NCI-H1048 (cell line): ENCODE data around the gene COMMD3.
"Not testable (repeated sequence)": the region's sequence is repeated elsewhere in the genome, so short reads cannot be mapped to it uniquely, and the experiment has no call there.

Experiments
- DNase-seq: peaks from one replicate; lab custom pipeline; 2025; lab: John Stamatoyannopoulos, UW

Gene COMMD3

DNA sequence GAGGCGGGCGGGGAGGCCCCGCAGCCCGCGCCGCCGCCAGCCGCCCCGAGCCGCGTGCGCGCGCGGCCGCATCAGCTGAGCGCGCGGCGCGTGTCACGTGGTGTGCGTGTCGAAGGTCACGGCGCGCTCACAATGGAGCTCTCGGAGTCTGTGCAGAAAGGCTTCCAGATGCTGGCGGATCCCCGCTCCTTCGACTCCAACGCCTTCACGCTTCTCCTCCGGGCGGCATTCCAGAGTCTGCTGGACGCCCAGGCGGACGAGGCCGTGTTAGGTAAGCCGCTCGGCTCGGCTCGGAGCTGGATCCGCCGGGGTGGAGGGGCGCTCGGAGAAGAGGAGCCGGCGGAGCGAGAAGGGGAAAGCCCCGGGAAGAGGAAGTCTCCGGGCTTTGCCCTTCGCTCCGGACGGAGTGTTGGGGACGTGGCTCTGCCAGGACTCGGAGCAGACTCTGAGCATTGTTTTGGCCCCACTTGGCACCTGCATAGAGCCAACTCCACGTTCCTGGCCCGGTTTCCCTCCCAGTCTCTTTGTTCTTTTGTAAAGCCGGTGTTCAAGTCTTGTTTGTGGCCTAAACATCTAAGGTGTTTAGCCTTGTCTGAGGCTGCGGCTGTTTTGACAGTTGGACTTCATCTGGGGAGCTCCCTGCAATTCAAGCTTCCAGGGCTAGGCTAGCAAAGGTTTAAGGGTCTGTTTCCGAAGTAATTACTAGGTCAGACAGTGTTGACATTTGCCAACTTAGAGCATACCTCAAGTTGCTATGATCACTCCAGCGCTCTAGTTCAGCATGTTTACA is at the start of gene COMMD3:
Gene COMMD3 (plus strand): TSS at position 103 of the 790 bp plus-strand sequence. CDS start 30 bp downstream, at position 133.
- DNase-seq = peak; percentile 49

DNA sequence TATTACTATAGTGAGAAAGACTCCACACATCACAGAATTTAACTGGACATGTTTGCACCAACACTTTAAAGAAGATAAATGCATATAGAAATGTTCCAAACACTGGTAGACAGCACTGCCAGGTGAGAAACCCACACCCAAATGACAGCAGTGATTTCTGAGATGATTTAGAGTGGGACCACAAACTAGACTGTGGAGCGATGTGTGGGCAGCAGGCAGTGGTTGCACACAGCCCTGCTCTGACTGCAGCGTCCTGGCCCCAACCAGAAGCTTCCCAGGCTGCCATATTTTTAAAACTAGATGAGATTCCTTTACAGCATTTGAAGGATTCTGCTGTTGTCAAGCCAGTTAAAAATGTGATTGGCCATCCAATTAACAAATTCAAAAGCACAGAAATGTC is 47.7 kb upstream of the COMMD3 start:
- no peak for DNase-seq

DNA sequence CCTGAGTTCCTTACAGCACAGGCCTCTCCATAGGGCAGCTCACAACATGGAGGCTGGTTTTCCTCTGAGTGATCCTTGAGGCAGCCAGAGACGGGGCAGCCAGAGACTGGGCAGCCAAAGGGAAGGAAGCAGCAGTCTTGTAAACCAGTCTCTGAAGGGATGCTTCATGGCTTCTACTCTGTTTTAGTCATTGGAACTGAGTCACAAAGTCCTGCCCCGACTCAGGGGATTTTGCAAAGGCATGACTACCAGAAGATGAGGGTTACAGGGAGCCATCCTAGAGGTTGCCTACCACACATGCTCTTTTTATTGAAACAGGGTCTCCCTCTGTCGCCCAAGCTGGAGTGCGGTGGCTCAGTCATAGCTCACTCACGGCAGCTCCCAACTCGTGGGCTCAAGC is 44.4 kb upstream of the COMMD3 start:
- no peak for DNase-seq

DNA sequence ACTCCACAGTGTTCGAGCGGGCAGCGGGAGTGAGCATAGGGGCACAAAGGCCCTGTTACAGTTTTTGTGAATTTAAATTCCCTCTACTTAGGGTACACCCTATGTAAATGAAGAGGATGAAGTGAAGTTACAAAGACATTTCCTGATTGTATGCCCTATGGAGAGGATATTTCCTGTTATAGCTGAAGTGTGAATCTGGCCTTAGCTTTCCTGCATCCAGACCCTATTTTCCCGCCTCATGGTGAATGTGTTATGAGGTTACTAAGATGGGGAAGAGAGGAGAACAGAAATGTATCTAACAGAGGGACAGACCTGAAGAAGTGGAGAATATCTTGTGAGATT is 37.8 kb upstream of the COMMD3 start:
- DNase-seq = no peak

DNA sequence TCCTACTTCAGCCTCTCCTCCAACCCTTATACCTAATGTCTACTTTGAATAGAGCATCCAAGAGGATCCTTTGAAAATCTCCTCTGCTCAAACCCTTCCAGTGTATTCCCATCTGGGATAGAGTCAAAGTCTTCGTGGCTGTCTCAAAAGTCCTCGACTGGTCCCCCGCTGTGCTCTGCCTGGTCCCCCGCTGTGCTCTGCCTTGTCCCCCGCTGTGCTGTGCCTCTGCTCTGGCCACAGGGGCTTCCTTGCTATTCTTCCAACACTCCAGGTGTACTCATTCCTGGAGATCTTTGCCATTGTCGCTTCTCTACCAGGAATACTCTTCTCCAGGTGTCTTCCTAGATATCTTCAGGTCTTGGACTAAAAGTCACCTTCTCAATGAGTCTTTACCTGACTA is 36.1 kb upstream of the COMMD3 start:
- DNase-seq = no peak

DNA sequence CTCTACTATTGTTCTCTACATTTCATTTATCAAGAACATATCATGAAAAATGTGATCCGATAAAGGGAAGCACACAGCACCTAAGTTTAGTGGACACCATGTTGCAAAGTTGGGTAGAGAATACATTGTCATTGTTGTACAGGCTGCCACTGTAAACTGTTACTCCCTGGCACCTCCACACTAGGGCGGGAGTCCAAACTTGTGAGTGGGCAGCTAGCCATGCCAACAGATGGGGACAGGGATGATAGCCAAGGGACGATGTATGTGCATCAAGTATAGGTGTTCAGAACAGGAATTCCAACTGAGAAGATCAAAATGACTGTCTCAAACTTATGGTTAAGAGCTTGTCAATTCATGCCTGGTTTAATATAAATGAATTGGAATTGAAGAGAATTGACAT is 31.1 kb upstream of the COMMD3 start:
- DNase-seq = no peak

DNA sequence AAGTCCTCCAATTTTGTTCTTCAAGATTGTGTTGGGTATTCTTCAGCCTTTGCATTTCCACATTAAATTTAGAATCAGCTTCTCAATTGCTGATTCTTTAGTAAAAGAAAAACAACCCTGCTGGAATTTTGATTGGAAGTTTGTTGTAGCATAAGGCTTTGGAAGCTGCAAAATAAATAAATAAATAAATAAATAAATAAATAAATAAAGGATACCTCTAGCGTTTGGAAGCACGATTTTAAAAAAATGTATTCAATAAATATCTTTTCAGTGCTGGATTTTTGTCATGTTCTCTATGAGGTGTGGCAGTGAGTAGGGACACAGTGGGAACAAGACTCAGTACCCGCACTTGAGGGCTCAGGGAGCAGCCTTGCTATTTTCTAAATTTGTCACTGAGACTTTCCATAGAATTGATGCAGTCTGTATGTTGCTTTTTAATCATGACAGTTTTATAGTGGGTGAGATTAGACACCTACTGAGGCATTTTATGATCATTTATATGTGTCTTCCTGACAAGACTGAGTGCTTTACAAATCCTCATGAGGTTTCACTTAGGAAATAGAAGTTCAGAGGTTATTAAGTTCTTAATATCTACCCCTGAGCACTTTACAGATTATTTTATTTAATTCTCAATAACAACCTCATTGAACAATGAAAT is 22.3 kb upstream of the COMMD3 start:
- DNase-seq = no peak

DNA sequence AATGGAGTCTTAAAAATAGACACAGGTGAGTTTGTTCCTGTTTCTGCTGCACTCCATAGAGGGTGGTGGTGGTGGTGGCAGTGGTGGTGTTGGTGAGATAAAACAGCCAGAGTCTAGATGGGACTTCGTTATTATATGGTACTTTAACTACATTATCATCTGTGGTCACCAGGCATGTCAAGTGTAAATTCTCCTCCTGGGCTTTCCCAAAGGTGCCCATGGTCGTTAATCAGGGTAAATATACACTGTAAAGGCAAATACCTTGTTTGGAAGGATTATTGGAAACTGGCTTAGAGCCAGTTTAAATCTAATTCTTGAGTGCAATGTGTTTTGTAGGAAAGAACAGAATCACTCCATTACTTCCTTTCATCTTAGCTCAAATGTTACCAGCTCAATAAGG is 21.5 kb upstream of the COMMD3 start:
- DNase-seq = no peak

DNA sequence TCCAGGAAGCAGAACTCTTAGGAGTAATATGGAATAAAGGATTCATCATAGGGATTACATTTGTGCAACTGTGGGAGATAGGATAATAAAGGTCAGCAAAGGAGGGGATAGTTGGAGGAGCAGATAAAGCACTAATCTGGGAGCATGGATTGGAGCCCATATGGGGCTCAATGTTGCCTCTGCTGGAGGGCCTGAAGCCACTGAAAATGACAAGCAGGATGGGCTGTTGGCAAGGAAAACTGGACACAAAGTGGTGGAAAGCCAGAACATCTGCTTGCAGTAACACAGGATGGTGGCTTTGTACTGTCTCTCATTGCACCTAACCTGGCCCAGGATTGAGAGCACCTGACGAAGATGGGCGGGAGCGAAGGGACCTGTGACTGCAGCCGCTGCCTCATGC is 15.0 kb upstream of the COMMD3 start:
- no peak for DNase-seq

DNA sequence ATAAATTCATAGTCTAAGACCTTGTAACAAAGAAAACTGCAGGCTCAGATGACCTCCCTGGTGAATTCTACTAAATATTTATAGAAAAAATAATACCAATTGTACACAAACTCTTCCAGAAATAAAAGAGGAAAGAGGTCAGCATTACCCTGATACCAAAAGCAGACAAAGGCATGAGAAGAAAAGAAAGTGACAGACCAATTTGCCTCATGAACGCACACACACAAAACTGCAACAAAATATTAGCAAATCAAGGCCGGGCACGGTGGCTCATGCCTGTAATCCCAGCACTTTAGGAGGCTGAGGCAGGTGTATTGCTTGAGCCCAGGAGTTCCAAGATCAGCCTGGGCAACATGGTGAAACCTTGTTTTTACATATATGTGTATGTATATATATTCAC is 12.7 kb upstream of the COMMD3 start:
- DNase-seq = no peak

DNA sequence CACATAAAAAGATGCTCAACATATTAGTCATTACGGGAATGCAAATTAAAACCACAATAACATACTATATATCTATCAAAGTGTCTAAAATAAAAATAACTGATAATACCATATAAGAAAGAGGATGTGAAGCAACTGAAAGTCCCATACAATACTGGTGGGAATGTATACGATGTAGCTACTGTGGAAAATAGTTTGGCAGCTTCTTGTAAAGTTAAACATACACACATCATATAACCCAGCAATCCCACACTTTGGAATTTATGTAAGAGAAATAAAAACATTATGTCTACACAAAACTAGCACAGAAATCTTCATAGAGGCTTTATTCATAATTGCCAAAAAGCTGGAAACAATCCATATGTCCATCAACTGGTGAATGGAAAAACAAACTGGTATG is 10.5 kb upstream of the COMMD3 start:
- no peak for DNase-seq

DNA sequence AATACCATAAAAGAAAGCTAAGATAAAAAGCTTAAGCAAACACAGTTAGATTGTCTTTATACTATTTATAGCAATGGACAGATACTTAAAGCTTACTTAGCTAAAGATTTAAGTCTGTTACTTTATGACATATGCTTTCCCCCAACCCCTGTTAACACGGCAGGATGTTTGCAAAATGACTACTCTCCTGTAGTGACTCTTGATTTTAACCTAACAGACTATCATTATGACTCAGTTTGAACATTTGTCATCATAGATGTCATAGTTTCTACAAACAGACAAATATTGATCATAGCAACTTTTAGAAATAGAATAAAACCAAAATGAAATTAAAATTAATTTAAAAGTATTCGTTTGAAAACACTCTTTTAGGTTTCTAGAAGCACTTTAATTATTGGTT is 7.8 kb upstream of the COMMD3 start:
- no peak for DNase-seq

DNA sequence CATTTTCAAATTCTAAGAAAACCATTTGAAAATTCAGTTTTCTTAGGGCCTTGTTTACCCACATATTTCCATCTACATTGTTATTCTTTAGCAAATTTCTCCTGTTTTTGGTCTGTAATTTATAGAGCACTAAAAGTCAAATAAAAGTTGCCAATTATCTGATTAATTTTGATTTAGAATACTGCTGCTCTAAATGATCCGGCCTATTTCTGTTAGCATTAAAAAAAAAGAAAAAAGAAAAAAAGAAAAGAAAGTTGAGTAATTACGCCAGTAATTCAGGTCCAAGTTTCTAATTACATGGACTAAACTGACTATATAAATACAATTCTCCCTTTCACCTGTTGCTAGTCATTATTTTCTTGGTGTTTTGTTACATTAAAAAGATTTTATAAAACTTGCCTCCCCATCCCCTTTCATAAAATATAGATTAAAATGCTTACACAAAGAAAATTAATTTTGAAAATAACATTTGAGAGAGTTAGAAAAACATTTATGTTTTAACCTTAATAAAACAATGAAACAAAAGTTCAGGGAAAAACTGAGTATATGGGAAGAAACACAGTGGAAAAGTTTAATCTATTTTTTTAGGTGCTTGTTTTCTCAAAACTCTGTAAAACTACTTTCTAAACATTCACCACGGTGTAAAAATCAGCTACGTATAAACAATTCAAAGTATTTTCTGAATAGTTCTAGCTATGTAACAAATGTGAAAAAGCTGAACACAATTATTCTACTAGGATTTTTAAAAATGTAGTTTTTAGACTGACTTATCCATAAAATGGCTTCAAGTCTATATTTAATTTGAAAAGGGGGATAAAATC is 6.8 kb upstream of the COMMD3 start:
- no peak for DNase-seq

DNA sequence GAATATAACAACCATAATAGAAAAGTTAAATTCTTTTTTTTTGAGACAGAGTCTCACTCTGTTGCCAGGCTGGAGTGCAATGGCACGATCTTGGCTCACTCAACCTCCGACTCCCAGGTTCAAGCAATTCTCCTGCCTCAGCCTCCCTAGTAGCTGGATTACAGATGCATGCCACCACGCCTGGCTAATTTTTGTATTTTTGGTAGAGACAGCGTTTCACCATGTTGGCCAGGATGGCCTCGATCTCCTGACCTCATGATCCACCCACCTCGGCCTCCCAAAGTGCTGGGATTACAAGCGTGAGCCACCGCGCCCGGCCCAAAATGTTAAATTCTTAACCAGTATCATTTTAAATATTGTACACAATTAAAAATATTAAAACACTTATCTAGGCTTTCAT is 6.2 kb upstream of the COMMD3 start:
- DNase-seq = not testable (repeated sequence)

DNA sequence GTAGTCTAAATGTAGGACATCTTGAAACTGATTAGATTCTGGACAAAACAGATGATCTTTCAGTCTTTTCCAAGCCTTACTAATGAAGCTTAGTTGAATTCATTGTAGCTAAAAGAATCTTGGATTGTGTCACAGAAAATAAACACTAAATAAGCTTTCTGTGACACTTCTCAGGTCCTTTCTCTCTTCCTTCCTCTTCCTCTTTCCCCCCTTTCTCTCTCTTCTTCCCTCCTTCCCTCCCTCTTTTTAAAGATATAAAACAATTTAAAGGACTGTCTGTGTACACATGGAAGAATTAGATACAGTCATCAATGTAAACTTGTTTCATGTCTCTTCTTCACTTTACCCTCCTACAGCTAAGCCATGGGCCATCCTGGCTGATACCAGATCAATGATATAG is 5.3 kb upstream of the COMMD3 start:
- no peak for DNase-seq

DNA sequence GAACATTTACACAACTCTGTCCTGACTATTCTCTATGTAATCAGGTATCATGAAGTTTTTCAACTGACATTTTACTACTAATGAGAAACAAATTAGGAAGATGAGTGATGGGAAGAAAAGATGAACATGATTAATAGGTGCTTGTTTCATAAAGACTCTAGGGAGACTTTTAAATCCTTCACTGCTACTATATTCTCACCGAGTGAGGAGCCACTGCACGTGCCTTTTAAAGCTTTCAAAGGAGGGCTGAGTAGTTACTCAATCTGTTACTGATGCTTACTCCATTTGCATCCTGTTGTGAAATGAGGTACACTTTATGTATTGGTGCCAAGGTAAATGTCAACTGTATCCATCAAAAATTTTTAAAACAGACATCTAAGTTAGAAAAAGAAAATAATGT is 1.3 kb upstream of the COMMD3 start:
- no peak for DNase-seq

DNA sequence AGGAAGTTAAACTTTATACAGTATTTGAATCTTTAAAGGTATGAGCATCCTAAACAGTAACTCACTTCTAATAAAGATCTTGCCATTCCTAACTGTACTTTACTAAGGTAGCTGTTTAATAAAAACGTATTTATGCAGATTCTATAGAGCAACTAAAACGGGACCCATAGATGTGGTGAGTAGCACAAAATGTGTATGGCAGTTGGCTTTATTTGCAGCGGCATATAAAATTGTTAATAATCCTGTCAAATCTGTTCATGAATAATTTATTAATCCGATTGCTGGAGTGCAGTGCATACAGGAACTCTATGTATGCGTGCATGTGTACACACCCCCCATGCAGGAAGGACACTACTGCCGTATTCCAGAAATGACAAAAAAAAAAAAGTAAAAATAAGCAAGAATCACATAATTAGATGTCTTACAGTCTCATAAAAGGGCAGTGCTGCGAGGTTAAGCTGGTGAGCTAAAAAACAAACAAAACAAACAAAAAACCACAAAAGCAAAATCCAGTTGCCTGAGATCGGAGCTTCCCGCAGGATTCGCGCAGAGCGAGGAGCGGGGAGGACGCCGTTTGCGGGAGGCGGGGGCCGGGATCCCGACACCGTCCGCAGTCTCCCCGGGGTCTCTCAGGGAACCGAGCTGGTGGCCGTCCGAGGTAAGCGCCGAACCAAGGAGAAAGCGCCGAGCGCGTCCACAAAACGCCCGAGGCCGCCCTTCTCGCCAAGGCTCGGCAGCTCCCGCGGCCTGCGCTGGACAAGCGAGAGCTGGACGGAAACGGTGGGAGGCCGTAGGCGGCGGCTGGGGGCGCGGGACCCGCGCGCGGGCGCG is 518 bp upstream of the COMMD3 start:
- no peak for DNase-seq

DNA sequence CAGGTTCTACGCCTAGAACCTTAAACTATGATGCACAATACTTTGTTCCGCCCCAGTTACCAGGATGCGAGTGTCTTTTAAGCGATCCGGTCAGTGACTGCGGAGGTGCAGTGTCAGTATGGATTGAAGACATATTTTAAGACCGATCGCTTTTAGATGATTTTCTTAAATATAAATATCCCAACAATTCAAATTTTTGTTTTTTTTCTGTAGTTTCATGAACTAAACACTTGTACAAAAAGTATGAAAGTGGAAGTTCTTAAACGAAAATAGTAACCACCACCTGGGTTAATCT is 835 bp downstream of the COMMD3 start:
- no peak for DNase-seq

DNA sequence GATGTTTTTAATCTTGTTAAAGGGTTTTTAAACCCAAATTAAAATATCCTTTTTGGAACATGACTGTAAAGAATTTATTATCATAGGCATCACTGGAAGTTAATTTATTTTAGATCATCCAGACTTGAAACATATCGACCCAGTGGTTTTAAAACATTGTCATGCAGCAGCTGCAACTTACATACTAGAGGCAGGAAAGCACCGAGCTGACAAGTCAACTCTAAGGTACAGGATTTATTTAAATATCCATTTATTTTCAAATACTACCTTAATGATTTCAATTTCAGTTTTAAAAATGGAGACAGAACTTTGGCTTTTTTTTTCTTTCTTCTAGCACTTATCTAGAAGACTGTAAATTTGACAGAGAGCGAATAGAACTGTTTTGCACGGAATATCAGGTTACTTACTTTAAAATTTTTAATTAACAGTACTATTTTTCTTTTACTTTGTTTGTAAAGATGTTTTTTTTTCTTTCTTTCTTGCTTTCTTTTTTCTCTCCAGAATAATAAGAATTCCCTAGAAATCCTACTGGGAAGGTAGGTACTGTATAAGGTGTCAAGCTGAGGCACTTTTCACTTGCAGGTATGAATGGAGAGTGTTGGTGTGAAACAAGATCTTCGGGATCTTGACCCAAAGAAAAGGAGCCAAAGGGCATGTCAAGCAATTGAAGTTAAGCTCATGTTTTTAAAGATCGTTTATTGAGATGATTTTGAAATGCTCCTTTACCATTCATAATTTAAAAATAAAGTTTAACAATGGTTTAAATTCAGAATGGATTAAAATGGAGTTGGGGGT is 1.8 kb downstream of the COMMD3 start:
- DNase-seq = no peak

DNA sequence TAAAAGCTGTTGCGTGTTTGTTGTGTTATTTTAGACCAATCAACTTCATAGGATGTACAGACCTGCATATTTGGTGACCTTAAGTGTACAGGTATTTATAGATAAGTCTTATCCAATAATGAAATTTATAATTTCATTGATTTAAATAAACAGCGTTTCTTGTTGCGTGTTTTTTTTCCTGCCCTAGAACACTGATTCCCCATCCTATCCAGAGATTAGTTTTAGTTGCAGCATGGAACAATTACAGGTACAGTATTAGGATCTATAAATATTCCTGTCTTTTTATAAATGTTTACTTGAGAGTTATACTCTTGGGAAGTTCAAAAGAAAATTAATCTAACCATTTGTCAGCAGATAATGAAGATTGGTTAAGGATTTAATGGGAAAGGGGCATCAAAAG is 2.6 kb downstream of the COMMD3 start:
- DNase-seq = no peak

DNA sequence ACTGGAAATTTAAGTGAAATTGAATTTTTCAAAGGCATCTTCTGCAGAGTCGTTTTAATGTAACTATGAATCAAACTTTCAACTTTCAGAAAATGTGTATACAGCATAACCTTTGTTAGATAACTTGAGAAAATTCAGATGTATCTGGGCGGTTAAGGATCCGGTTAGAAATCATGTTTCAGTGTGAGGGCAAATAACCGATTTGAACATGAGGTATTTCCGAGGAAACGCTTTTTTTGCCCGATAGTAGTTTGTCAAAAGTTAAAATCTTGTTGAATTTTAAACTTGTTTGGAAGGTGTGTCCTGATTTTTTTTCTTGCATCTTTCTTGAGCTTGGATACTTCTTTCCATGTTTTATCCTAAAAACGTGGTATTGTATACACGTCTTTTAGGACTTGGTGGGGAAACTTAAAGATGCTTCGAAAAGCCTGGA is 3.4 kb downstream of the COMMD3 start:
- no peak for DNase-seq
